Muscle of arm (tissue), 12 donors: ENCODE results near the gene DNAI2. TPM values are rescaled to one million over a fixed set of nuclear protein-coding genes. Genes with fewer than 3 reads are reported as not detected.
A peak's percentile ranks its signal among the peaks of the same experiment; 100 is the strongest.

Source experiments
- DNase-seq: peaks from one replicate; pipeline ENCODE4 v3.0.0-alpha.2; 2013
- polyA plus RNA-seq, 12 donors: library from polyadenylated mRNA; unstranded; fragments of 120-200 nt; gene quantifications; one replicate each; pipeline ENCODE4 v1.2.1, GENCODE V29; 2013; ENCODE audit not compliant: insufficient read length in 12 of 12

Gene DNAI2
- polyA plus RNA-seq, 12 donors = 0.08 to 0.32 (median 0.19) TPM; not detected in 9

GRCh38 chr17:74361230-74362068 is 87.4 kb downstream of the DNAI2 start, which contains the start of gene BTBD17:
TSS of gene BTBD17 (minus strand) at chr17:74361868. CDS start at chr17:74361819, 49 bp downstream.
- peak; percentile 38 for DNase-seq

GRCh38 chr17:74362069-74362405 is 88.0 kb downstream of the DNAI2 start:
- no peak for DNase-seq

GRCh38 chr17:74362810-74363498 is 88.9 kb downstream of the DNAI2 start:
- DNase-seq = peak; percentile 27

Other genes with a start within 250 kb of the DNAI2 start
- 1,000 to 10,000 TPM in 11 of 12 donors, not detected in 1; 1,396 to 1,979 (median 1,668) TPM for gene RPL38, start 70.6 kb upstream of the DNAI2 start, polyA plus RNA-seq
- gene TTYH2, start 60.7 kb upstream of the DNAI2 start, polyA plus RNA-seq = 10 to 100 TPM in 11 of 12 donors, not detected in 1; 42.1 to 99.1 (median 68.3) TPM
- 1 to 10 TPM in 9 of 12 donors, under 1 TPM in 1, not detected in 2; 0.92 to 2.0 (median 1.5) TPM for gene KIF19, start 52.0 kb downstream of the DNAI2 start, polyA plus RNA-seq
- under 1 TPM in 8 of 12 donors, not detected in 4; 0.08 to 0.40 (median 0.16) TPM for gene BTBD17, start 87.6 kb downstream of the DNAI2 start, polyA plus RNA-seq
- gene GPR142, start 93.3 kb downstream of the DNAI2 start, polyA plus RNA-seq = under 1 TPM in 8 of 12 donors, not detected in 4; 0.16 to 0.74 (median 0.26) TPM
- gene GPRC5C, start 157.9 kb downstream of the DNAI2 start, polyA plus RNA-seq = 10 to 100 TPM in 11 of 12 donors, not detected in 1; 16.2 to 61.7 (median 26.4) TPM
- 1 to 10 TPM in 10 of 12 donors, not detected in 2; 1.1 to 2.6 (median 1.9) TPM for gene CD300A, start 192.4 kb downstream of the DNAI2 start, polyA plus RNA-seq